ENCODE data around the gene SNRNP27. TPM values are rescaled to one million over a fixed set of nuclear protein-coding genes. Genes with fewer than 3 reads are reported as not detected.

Gene SNRNP27
- total RNA-seq, 1 experiment from 2014 or later: 63.7 TPM

DNA sequence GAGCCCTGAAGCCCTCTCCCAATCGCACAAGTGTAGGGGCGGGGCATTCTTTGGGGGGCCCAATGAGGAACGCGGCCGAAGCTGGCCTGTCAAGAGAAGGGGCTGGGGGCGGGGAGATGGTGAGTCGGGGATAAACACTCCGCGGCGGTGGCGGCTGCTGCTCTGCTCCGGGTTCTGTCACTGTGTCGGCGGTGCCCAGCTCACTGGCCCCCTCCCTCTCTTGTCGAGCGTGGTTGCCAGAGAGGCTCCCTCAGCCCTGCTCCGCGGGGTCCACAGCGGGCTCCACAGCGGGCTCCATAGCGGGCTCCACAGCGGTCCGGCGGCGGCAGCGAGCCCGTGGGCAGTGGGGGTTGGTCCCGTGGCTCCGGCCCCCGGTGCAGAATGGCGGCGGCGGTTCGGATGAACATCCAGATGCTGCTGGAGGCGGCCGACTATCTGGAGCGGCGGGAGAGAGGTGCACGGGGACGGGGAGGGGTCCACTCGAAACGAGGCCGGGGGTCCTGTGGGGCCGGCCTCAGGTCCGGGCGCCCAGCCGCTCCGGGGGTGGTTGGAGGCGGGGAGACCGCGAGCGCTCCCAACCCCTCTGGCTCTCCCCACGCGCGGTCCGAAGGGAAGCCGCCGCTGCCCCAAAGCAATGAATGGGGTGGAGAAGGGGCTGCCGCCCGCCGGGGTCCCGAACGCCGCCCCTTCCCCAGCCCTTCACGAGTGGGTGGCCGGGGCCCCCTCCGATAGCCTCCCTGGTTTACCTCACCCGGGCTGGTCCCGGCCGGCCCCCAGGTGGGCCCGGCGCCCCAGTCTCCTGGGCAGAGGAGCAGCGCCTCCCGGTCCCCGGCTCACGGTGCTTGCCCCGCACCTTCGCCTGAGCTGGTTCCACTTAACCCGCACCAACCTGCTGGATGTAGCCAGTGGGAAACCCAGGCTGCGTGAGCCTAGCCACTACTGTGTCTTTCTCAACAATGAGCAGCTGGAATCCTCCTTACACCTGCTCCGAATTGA is 21.5 kb downstream of the SNRNP27 start, which contains the start of gene MXD1:
Gene MXD1 (plus strand): TSS at position 160 of the 996 bp plus-strand sequence. CDS start 222 bp downstream, at position 382.
- DNase-seq (ENCODE audit: low spot score): no peak

DNA sequence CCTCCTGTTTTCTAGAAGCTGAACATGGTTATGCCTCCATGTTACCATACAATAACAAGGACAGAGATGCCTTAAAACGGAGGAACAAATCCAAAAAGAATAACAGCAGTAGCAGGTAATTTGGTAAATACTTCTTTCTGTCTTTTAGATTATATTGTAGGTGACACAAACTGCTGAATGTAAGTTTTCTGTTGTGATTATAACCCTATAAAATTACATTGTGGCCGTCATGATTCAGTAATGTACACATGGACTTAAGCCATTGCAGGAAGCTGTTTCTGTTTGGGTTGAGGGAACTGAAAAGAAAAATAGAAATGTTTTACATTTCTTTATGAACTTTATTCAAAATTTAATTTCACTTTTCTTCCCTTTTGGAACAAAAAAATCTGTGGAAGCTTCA is 22.4 kb downstream of the SNRNP27 start:
- DNase-seq (ENCODE audit: low spot score): no peak

DNA sequence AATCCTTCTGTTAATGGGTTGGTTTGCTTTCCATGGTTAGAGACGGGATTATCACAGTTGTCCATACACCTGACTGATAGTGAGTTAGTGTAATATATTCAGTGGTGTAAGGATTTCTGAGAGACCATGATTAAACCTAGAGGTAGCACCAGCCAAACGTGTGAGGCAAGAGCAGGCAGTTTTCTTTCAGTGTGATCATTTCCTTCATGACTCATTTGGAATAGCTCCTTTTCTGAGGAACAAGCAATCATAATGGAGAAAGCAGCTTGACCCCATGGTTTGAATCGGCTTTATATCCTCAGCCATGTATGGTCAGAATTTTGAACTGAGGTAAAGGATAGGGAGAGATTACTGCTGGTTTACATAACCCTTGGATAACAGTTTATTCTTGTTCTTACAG is 24.1 kb downstream of the SNRNP27 start:
- DNase-seq (ENCODE audit: low spot score): peak; percentile 27

DNA sequence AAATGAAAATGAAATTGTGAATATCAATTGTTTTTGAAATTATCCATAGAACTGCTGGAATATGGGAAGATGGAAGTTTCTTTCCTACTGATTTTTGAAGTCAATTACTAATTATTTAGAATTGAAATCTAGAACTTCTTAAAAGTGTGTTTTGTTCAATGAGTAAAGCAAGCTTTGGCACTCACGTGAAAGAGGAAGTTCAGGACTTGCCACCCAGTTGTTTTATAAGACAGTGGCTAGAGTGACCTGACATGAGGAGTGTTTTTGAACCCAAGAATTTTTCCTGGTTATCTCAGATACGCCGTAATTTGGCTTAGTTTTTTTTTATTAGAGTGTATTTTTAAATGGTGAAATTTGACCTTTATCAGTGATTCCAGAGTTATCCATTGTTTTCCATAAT is 24.6 kb downstream of the SNRNP27 start:
- DNase-seq (ENCODE audit: low spot score): no peak

DNA sequence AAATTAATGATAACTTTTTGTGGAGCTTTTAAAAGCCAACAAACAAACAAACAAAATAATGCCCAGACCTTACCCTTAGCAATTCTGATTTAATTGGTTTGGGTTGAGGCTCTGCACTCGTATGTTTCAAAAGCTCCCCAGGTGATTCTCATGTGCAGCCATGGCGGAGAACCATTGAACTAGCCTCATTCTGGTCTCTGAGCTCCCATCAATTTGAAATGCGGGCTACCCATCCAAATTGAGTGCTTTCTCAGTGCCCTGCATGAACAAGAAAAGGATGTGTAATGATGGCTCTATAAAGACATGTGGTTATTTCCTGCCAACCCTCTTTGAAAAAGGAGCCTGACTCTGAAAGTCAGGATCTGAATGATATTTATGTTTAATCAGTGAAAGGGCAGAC is 29.4 kb downstream of the SNRNP27 start:
- no peak for DNase-seq (ENCODE audit: low spot score)

DNA sequence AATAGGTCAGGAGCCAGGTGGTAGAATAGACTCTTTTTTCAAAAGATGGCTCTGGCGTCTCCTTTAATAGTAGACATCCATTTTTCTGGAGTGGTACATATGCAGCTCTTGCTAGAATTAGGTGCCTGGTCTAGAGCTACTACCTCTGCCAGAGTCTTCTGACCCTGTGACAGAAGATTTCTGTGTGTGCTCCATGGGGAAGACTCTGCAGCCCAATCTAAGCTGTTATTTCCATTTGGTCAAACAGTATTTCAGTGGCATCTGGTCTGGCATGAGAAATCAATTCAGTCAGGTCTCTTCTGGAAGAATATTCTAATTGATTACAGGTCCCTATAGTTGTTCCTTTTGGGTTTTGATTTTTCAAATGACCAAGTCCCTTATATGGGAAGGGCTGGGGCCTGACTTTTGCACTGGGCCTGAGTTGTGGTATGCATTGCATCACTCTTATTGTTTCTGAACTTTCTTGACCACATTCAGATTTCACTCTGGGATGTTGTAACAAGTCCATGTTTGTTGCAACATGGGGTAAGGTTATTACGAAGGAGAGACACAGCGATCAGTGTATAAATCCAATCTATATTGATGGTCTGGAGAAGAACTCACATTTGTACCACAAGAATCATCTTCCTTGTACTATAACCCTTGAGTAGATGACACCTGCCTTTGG is 33.2 kb downstream of the SNRNP27 start:
- DNase-seq (ENCODE audit: low spot score): no peak

DNA sequence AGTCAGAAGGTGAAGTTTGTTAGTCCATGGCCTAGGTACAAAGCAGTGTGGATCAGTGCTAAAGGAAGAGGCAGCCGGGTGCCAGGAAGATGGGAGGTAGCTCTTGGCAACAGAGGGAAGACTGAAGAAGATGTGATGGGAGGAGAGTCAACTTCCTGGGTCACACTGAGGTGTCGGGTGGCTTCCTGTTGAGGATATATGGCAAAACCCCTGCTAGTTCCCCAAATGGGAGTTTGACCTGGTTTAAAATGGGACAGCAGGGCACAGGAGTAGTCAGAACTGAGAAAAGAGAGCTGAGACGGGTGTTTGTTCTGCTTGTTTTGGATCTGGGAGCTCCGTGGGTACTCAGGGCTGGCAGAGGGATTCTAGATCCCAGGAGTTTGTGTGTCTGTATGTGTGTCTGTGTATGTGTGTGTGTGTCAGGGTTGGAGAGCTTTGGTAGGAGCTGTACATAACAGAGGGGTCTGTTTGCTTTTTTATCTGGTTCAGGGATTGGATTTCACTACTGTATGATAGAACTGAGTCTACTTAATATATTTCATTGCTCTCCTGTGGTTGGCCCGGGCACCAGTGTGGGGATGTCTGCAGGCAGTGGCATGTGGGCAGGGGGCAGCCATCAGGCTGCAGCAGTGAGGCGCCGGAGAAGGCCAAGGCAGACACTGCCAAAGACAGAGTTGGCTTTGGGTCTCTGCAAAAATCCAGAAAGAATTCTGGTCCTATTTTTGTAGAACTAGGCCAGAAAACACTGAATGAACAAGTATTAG is 38.3 kb downstream of the SNRNP27 start:
- DNase-seq (ENCODE audit: low spot score): no peak

DNA sequence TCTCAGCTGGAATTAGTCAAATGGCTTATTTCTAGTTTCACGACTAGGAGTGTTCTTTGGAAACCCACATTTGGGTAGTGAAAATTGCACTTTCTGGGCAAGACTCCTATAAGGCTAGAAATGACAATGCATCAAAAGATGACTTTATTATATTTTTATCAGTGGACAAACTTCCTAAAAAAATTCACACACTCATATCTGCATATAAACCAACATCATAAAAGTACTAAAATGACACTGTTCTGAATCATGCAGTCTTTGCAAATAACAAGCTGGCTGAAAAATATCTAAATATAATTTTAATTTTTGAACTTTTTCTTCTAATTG is 38.8 kb downstream of the SNRNP27 start:
- no peak for DNase-seq (ENCODE audit: low spot score)

DNA sequence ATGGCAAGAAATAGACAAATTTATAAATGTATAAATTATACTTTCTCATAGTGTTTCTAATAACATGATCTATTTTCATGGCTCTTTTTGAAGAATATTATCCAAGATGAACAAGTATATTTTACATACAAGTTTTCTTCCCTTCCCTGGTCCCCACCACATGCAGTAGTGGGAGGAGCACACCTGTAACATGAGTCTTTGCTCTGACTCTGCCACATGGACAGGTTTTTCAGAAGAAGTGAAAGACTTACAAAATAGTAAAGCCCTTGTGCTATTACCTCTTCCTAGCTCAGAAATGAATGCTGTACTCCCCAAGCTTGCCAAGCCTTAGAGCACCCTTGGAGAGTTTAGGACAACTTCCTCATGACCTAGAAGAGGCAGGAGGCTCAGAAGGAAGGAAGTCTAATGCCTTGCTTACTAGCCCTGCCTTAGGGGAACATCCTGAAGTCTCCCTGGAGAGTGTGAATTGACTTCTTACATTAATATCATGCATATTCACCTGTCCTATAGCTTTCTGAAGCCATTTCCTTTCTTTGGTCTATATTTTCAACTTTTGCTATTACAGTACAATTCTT is 39.6 kb downstream of the SNRNP27 start:
- no peak for DNase-seq (ENCODE audit: low spot score)

DNA sequence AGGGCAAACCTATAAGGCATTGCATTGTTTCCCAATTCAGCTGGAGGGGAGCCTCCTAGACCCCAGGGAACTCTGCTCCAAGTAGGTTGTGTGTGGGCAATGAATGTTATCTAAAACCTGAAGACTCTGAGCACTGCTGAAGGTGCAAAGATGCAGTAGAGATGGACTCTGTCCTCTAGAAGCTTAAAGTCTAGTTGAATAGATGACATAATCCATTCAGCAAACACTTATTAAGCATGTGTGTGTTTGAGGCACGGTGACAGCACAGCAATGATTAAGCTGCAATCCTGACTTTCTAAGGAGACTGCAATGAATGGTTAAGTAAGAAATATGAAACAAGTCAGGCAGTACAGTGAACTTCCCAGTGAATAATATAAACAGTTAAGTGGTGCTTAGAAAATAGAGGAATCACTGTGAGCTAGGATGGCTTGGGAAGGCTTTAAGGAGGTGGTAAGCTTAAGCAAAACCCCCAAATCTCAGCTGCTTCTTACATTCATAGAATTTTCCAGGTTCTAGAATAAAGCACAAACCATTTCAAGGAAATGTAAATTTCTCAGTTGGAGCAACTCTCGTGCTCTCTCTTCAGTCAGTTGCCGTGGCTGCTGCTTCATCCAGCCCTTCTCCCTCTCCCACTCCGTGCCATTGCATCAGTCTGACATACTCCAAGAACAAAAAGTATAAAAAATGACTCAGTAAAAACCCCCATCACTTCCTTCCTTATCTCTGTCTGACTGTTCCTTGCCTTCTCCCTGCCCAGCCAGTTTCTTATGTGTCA is 40.3 kb downstream of the SNRNP27 start:
- peak; percentile 55 for DNase-seq (ENCODE audit: low spot score)

DNA sequence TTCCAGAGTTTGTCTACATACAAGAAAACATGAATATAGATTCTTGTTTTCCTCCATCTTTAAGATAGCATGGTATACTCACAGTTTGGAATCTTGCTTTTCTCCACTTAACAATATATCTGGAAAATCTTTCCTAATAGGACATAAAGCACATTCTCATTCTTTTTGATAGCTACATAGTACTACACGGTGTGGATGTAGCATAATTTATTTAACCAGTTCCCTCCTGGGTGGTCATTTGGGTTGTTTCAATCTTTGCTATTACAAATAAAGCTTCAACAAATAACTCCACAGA is 40.8 kb downstream of the SNRNP27 start:
- DNase-seq (ENCODE audit: low spot score): no peak

DNA sequence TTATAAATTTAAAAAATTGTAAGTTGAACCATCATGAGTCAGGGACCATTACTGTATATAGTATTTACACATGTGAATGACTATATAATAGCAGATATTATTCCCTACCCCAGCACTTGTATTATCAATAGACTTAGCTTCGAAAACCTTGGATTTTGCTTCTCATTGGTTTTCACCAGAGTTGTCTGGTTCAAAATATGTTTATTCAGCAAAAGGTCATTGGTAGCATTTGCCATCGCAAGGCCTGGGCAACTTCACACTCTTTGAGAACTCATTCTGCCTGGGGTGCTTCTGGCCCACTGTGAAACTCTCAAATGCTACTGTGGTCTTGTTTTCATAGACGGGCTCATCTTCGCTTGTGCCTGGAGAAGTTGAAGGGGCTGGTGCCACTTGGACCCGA is 41.3 kb downstream of the SNRNP27 start:
- DNase-seq (ENCODE audit: low spot score): no peak

DNA sequence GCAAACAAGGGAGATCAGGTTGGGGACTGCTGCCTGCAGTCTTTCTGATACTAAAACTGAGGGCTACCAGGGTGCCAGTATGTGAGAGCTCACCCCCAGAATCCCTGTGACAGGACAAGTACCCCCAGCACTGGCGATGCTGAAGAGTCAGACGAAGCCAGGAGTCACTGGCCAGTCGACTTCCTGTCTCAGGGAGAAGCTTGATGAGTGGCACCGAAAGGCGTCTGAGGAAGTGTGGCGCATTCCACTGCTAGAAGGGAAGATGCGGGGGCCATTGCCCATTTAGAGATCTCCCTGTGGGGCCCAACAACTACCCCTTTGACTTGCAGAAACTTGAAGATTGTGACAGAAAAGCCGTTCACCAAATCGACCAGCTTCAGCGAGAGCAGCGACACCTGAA is 43.1 kb downstream of the SNRNP27 start:
- DNase-seq (ENCODE audit: low spot score): no peak

DNA sequence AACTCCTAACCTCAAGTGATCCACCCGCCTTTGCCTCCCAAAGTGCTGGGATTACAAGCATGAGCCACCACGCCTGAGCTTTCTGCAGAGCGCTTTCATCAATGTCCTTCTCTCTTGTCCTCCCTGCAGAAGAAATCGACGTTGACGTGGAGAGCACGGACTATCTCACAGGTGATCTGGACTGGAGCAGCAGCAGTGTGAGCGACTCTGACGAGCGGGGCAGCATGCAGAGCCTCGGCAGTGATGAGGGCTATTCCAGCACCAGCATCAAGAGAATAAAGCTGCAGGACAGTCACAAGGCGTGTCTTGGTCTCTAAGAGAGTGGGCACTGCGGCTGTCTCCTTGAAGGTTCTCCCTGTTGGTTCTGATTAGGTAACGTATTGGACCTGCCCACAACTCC is 44.2 kb downstream of the SNRNP27 start:
- DNase-seq (ENCODE audit: low spot score): no peak

DNA sequence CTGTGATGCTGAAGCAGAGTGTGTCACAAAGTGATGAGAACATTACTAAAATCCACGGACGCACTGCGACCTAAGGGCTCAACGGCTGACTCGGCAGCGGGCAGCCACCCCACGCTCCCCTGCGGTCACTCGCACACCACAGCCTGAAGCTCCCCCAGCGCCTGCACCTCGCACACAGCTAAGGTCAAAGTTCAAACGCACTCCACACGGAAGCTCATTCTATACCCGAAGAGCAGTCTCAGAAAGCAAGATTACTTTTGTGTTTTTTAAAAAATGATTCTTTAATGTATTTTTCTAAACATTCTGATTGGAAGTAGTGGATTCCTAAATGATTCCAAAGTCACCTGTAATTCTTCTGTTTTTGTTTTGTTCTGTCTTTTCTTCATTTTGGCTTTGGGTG is 46.0 kb downstream of the SNRNP27 start:
- DNase-seq (ENCODE audit: low spot score): no peak

DNA sequence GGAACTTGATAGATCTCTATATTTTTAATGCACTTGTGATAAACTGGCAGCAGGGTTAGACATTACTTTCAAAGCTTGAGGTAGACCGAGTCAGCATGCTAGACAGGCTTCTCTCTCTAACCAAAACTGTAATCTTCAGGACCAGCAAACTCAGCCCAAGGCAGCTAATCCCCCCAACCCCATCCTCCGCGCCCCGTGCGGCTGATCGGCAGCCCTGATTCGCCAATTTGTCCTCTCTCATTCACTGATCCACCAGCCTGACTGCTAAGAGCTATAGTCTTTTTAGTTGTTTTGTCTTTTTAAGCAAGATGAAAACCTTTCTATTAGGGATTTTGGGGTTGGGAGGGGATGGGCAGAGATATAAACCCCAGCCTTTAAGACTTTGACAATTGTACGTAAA is 46.9 kb downstream of the SNRNP27 start:
- DNase-seq (ENCODE audit: low spot score): no peak

DNA sequence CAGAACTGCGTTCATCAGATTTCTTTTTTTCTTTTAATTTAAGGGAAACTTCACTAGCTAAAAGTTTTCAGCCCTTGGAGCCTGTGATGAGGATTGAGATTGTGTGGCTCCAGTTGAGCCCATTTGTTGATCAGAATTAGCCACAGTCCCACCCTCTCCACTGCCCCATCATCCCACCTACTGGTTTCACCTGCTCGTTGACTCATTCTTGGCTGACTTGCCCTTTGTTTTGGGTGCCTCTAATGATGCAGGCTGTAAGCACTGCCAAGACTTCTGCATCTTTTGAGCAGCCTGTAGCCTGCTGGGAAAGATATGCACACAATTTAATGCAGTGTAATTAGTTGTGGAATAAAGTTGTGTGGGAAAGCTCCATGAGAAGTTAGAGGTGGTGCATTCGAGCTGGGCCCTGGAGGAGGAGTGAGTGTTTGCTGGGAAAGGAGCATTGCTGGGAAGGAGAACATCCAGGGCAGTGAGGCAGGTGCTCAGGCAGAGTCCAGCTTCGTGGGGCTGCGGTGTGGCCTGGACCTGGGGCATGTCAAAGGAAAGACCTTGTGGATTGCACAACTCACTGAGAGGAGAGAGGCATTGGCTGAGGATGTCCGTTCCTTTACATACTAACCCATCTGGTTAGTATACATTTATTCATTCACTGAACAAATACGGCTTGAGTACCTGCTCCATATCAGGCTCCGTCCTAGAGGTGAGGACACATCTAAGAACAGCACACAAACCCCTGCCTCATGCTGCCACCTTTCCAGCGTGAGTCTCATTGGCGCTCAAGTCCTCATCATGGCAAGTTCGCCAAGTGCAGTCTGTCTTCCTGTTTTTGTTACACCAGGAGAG is 49.5 kb downstream of the SNRNP27 start:
- no peak for DNase-seq (ENCODE audit: low spot score)

DNA sequence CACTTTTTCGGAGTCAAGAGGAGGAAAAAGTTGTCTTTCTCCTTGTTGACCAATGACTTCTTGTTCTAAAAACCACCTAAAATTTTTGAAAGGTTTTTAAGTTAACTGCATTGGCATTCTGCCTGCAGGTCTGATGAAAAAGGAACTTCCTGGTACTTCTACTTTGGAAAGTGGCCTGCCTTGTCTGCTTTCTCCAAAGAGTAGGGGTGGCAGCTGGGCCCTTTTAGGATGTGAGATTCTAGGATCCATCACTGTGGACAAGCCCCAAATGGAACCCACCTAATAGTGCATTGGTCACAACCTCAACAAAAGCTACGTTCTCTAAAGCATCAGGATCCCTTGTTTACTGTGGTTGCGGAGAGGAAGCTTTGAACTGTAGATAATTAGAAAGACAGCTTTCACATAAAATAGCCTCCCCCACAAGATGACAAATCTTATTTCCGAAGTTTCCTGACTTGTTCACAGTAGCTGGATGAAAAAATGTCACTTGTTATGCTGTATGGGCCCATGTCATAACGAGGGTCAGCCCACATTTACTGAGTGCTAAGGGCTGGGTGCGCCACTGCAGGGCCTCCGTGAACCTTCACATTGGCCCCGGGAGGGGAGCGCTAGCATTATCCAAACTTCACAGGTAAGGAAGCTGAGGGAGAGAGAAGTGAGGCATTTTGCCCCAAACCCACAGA is 50.2 kb downstream of the SNRNP27 start:
- DNase-seq (ENCODE audit: low spot score): no peak

DNA sequence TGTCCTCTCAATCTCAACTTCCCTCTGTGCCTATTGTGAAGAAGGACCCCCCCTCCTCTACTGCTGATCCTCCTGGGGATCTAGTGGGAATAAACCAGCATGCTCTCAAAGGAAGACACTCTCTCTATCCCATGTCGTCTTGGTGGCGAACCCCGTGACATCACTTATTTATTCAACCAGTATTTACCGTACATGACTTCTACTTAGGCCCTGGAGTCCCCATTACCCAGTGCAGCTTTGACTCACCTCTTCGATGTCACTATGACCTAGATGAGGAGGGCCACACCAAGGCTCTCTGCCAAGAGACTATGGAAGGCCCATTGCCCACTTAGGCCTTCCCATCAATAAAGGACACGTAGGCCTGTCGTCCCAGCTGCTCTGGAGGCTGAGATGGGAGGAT is 51.0 kb downstream of the SNRNP27 start:
- no peak for DNase-seq (ENCODE audit: low spot score)

DNA sequence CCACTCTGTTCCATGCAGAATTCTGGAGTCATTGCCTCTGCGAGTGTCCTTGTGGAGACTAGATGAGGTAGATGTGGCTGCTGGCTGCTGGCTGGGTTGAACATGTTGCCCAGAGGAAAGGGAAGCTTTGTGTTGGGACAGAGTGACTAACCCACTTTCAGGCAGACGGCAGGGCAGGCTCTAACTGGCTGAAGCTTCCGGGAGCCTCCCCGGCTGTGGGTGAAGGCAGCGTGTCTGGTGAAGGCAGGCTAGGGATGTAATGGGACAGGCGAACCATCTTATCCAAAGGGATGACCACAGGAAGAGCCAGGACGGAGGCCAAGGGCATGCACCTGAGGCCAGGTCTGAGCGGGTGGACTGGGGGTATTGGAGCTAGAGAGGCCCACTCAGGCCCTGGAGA is 51.7 kb downstream of the SNRNP27 start:
- DNase-seq (ENCODE audit: low spot score): no peak

Data from H4 (cell line).